ENCODE results near the gene STRIP2. TPM values are rescaled to one million over a fixed set of nuclear protein-coding genes. Genes with fewer than 3 reads are reported as not detected.

Gene STRIP2
- total RNA-seq, 2 donors from 2014 or later: 1.9 to 4.7 TPM

- Histone ChIP-seq H3K27me3 (no peaks in the 10 kb centered on the region), H3K36me3 (no peaks in the 10 kb centered on the region), H3K9me3 (no peaks in the 10 kb centered on the region), H3K4me3 (no peak overlapping the region), H3K9ac (ENCODE audit: low read depth in 2 of 2, low read length in 2 of 2) (no peak overlapping the region), H3K4me1 (no peaks in the 10 kb centered on the region), H3K27ac (no peak overlapping the region)
- DNase-seq: no peak
- no peak for TF ChIP-seq CTCF (IDR thresholded peaks at IDR 0.05)
- intact Hi-C loops (cut with DNase I): no loop called here
Measured at GRCh38 chr7:129493555-129493954, 59.3 kb downstream of the STRIP2 start.

- H3K27me3 ChIP-seq: no peaks in the 10 kb centered on the region
- no peak for DNase-seq
- H3K9ac ChIP-seq (ENCODE audit: low read depth in 2 of 2, low read length in 2 of 2): no peak overlapping the region
- no peak overlapping the region for H3K4me3 ChIP-seq
- H3K9me3 ChIP-seq: no peaks in the 10 kb centered on the region
- H3K4me1 ChIP-seq: no peaks in the 10 kb centered on the region
- no peaks in the 10 kb centered on the region for H3K36me3 ChIP-seq
- no peak for TF ChIP-seq CTCF (IDR thresholded peaks at IDR 0.05)
- H3K27ac ChIP-seq: no peak overlapping the region
- intact Hi-C loops (cut with DNase I): no loop called here
Measured at GRCh38 chr7:129494041-129494440, 59.8 kb downstream of the STRIP2 start.

- DNase-seq: no peak
- Histone ChIP-seq H3K9me3 (no peaks in the 10 kb centered on the region), H3K9ac (ENCODE audit: low read depth in 2 of 2, low read length in 2 of 2) (no peak overlapping the region), H3K27me3 (no peaks in the 10 kb centered on the region), H3K4me3 (no peak overlapping the region), H3K4me1 (no peaks in the 10 kb centered on the region), H3K36me3 (no peaks in the 10 kb centered on the region), H3K27ac (no peak overlapping the region)
- TF ChIP-seq CTCF (IDR thresholded peaks at IDR 0.05): no peak
- intact Hi-C loops (cut with DNase I): no loop called here
Measured at GRCh38 chr7:129495987-129496386, 61.8 kb downstream of the STRIP2 start.

- no peak overlapping the region for H3K9ac ChIP-seq (ENCODE audit: low read depth in 2 of 2, low read length in 2 of 2)
- intact Hi-C loops (cut with DNase I): no loop called here
- H3K27me3 ChIP-seq: no peaks in the 10 kb centered on the region
- no peak overlapping the region for H3K4me3 ChIP-seq
- TF ChIP-seq CTCF (IDR thresholded peaks at IDR 0.05): no peak
- H3K36me3 ChIP-seq: no peaks in the 10 kb centered on the region
- DNase-seq: no peak
- no peaks in the 10 kb centered on the region for H3K9me3 ChIP-seq
- H3K27ac ChIP-seq: no peak overlapping the region
- no peaks in the 10 kb centered on the region for H3K4me1 ChIP-seq
Measured at GRCh38 chr7:129496653-129497052, 62.4 kb downstream of the STRIP2 start.

- Histone ChIP-seq H3K4me3 (no peak overlapping the region), H3K36me3 (no peaks in the 10 kb centered on the region), H3K9ac (ENCODE audit: low read depth in 2 of 2, low read length in 2 of 2) (no peak overlapping the region), H3K27me3 (no peaks in the 10 kb centered on the region), H3K4me1 (no peaks in the 10 kb centered on the region), H3K9me3 (no peaks in the 10 kb centered on the region), H3K27ac (no peak overlapping the region)
- intact Hi-C loops (cut with DNase I): no loop called here
- DNase-seq: no peak
- TF ChIP-seq CTCF (IDR thresholded peaks at IDR 0.05): no peak
Measured at GRCh38 chr7:129497156-129497555, 62.9 kb downstream of the STRIP2 start.

- intact Hi-C loops (cut with DNase I): no loop called here
- Histone ChIP-seq H3K4me1 (no peaks in the 10 kb centered on the region), H3K27me3 (peaks cover 5% of the 10 kb centered on the region), H3K9me3 (no peaks in the 10 kb centered on the region), H3K9ac (ENCODE audit: low read depth in 2 of 2, low read length in 2 of 2) (no peak overlapping the region), H3K4me3 (no peak overlapping the region), H3K36me3 (no peaks in the 10 kb centered on the region), H3K27ac (no peak overlapping the region)
- no peak for DNase-seq
- no peak for TF ChIP-seq CTCF (IDR thresholded peaks at IDR 0.05)
Measured at GRCh38 chr7:129498021-129498420, 63.8 kb downstream of the STRIP2 start.

Measured in colonic mucosa (tissue), 4 donors.